Mesenchymal stem cell (in vitro differentiated cells and primary cell): ENCODE measurements around the gene C4A.
"Not testable (repeated sequence)": the region's sequence is repeated elsewhere in the genome, so short reads cannot be mapped to it uniquely, and the experiment has no call there.

Source experiments
- DNase-seq: peaks from one replicate; pipeline ENCODE4 v3.0.0-alpha.2; 2013
- H2AFZ ChIP-seq: one replicate; pipeline ENCODE4 v1.6.1; 2013; ENCODE audit warnings: low read depth, mild to moderate bottlenecking, control low read depth, inconsistent platforms, low read length, moderate library complexity
- H2AK5ac ChIP-seq: 2 replicates; pipeline ENCODE4 v1.6.1; 2013; ENCODE audit warnings: low read length, moderate library complexity, mild to moderate bottlenecking, inconsistent platforms; ENCODE audit not compliant: severe bottlenecking
- H2BK120ac ChIP-seq: one replicate; pipeline ENCODE4 v1.6.1; 2013; ENCODE audit warnings: low read depth, mild to moderate bottlenecking, inconsistent platforms, low read length, moderate library complexity
- H2BK12ac ChIP-seq, 2 experiments: one replicate each; pipeline ENCODE4 v1.6.1; 2013; ENCODE audit warnings: inconsistent platforms in 2 of 2, low read length in 2 of 2, mild to moderate bottlenecking in 2 of 2, moderate library complexity in 2 of 2, control low read depth in 1 of 2
- H2BK15ac ChIP-seq: one replicate; pipeline ENCODE4 v1.6.1; 2013; ENCODE audit warnings: mild to moderate bottlenecking, low read depth, inconsistent platforms; ENCODE audit not compliant: poor library complexity, severe bottlenecking
- H2BK5ac ChIP-seq: 2 replicates; pipeline ENCODE4 v1.6.1; 2013; ENCODE audit warnings: low read depth, mild to moderate bottlenecking, low read length, control low read depth, inconsistent platforms; ENCODE audit not compliant: poor library complexity, severe bottlenecking
- H3K14ac ChIP-seq, 2 experiments: one replicate each; pipeline ENCODE4 v1.6.1; 2013; ENCODE audit warnings: inconsistent platforms in 2 of 2, low read length in 2 of 2, control low read depth in 1 of 2, mild to moderate bottlenecking in 1 of 2, moderate library complexity in 1 of 2
- H3K18ac ChIP-seq, 2 experiments: one replicate each; pipeline ENCODE4 v1.6.1; 2013; ENCODE audit warnings: inconsistent platforms in 2 of 2, low read length in 2 of 2, control low read depth in 1 of 2, low read depth in 1 of 2, mild to moderate bottlenecking in 1 of 2
- H3K23ac ChIP-seq, 2 experiments: one replicate each; pipeline ENCODE4 v1.6.1; 2013; ENCODE audit warnings: inconsistent platforms in 2 of 2, low read length in 2 of 2, mild to moderate bottlenecking in 2 of 2, moderate library complexity in 2 of 2, control low read depth in 1 of 2
- H3K27ac ChIP-seq: 2 replicates; pipeline ENCODE4 v1.5.1; 2013; ENCODE audit warnings: mild to moderate bottlenecking, moderate library complexity, low read length, control low read depth, inconsistent platforms; ENCODE audit not compliant: poor library complexity, severe bottlenecking
- H3K27me3 ChIP-seq, 2 experiments: 2 replicates each; pipeline versions ENCODE4 v1.6.1 to v1.7.0; 2013; ENCODE audit warnings: low read length in 2 of 2, mild to moderate bottlenecking in 2 of 2, moderate library complexity in 2 of 2, control low read depth in 1 of 2, inconsistent platforms in 1 of 2; ENCODE audit not compliant: control insufficient read depth in 1 of 2, insufficient read depth in 1 of 2
- H3K36me3 ChIP-seq, 2 experiments: 2 replicates each; pipeline versions ENCODE4 v1.6.1 to v1.7.0; 2013; ENCODE audit warnings: low read length in 2 of 2, control low read depth in 1 of 2, inconsistent platforms in 1 of 2, low read depth in 1 of 2, mild to moderate bottlenecking in 1 of 2; ENCODE audit not compliant: insufficient read depth in 2 of 2, control insufficient read depth in 1 of 2
- H3K4ac ChIP-seq, 2 experiments: one replicate each; pipeline ENCODE4 v1.6.1; 2013; ENCODE audit warnings: inconsistent platforms in 2 of 2, low read length in 2 of 2, mild to moderate bottlenecking in 2 of 2, moderate library complexity in 2 of 2, control low read depth in 1 of 2, low read depth in 1 of 2
- H3K4me1 ChIP-seq: 2 replicates; pipeline ENCODE4 v1.6.1; 2013; ENCODE audit warnings: low read depth, low read length, control low read depth; ENCODE audit not compliant: control insufficient read depth, insufficient read depth
- H3K4me2 ChIP-seq: 2 replicates; pipeline ENCODE4 v1.6.1; 2013; ENCODE audit warnings: low read length, mild to moderate bottlenecking, inconsistent platforms; ENCODE audit not compliant: poor library complexity, severe bottlenecking
- H3K4me3 ChIP-seq, 2 experiments: 2 replicates each; pipeline versions ENCODE4 v1.5.1 to v1.7.0; 2013; ENCODE audit warnings: low read length in 2 of 2, mild to moderate bottlenecking in 2 of 2, control low read depth in 1 of 2, low read depth in 1 of 2; ENCODE audit not compliant: insufficient read depth in 1 of 2
- H3K79me1 ChIP-seq: replicated peaks from 2 replicates; pipeline ENCODE4 v1.6.1; 2013; ENCODE audit warnings: mild to moderate bottlenecking, control low read depth, low read length, inconsistent platforms; ENCODE audit not compliant: poor library complexity, severe bottlenecking
- H3K9ac ChIP-seq: 2 replicates; pipeline ENCODE4 v1.7.0; 2013; ENCODE audit warnings: mild to moderate bottlenecking, low read length, moderate library complexity
- H3K9me3 ChIP-seq: 2 replicates; pipeline ENCODE4 v1.7.0; 2013; ENCODE audit warnings: mild to moderate bottlenecking, low read length; ENCODE audit not compliant: control insufficient read depth
- H4K8ac ChIP-seq: one replicate; pipeline ENCODE4 v1.6.1; 2013; ENCODE audit warnings: inconsistent platforms, mild to moderate bottlenecking, low read length, moderate library complexity
- H4K91ac ChIP-seq: one replicate; pipeline ENCODE4 v1.6.1; 2013; ENCODE audit warnings: mild to moderate bottlenecking, low read length, inconsistent platforms
- whole genome bisulfite sequencing: methylation state at CpG from one replicate; pipeline ENCODE4 v1.1.7; 2013; ENCODE audit warnings: mixed read lengths; 5-methylcytosine and 5-hydroxymethylcytosine counted together

Gene C4A

DNA sequence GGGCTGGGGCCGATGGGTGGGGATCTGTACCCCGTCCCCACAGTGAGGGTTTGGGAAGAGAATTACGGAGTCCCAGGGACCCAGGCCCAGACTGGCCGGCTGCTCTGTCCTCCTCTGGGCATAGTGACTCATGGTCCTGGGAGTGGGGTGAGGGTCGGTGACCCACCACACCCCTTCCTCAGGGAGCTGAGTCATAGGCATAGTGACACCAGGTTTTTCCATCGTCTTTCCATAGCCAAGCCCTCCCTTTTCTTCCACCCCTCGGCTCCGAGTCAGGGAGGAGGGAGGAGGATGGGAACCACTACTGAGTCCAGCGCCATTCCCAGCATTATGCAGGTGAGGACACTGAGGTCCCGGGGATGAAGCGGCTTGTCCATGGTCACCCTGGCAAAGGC, 65.2 kb downstream of the C4A start:
- Histone ChIP-seq H2BK15ac (no peak overlapping the region), H3K4ac (peak overlapping the region in 1 of 2 experiments; percentile 7), H4K91ac (peak overlapping the region; percentile 79)

GRCh38 chr6:32047539-32047854, 65.6 kb downstream of the C4A start:
- Histone ChIP-seq H2BK5ac (no peak overlapping the region), H3K79me1 (no peaks in the 10 kb centered on the region), H4K91ac (no peak overlapping the region), H3K14ac (no peak overlapping the region), H2BK12ac (peak overlapping the region in 1 of 2 experiments; percentile 98), H3K9ac (peak overlapping the region; percentile 83), H3K4me2 (no peak overlapping the region), H2AK5ac (no peak overlapping the region), H3K9me3 (no peaks in the 10 kb centered on the region), H4K8ac (no peak overlapping the region), H3K4me3 (peak overlapping the region in 1 of 2 experiments; percentile 3), H3K18ac (peak overlapping the region in 1 of 2 experiments; percentile 75), H3K36me3 (peaks cover 3 to 41% of the 10 kb centered on the region in 2 experiments), H2AFZ (no peak overlapping the region), H3K23ac (peak overlapping the region in 1 of 2 experiments; percentile 61), H3K4me1 (peaks cover 11% of the 10 kb centered on the region), H3K4ac (peak overlapping the region in 1 of 2 experiments; percentile 63), H2BK15ac (no peak overlapping the region), H3K27me3 (peaks cover 0 to 16% of the 10 kb centered on the region in 2 experiments), H2BK120ac (no peak overlapping the region), H3K27ac (no peak overlapping the region)
- DNase-seq = no peak
- WGBS = 87% methylated on average over 6 of the region's 6 CpGs

More for the DNA sequence above, 65.2 kb downstream of the C4A start:
- Histone ChIP-seq H2BK120ac (no peak overlapping the region), H3K18ac (peak overlapping the region in 1 of 2 experiments; percentile 24), H3K36me3 (peaks cover 3 to 39% of the 10 kb centered on the region in 2 experiments), H3K27ac (no peak overlapping the region), H2AK5ac (no peak overlapping the region), H2AFZ (no peak overlapping the region), H3K4me3 (peak overlapping the region in 1 of 2 experiments; percentile 3), H3K9me3 (no peaks in the 10 kb centered on the region), H2BK12ac (peak overlapping the region in 1 of 2 experiments; percentile 8), H3K14ac (no peak overlapping the region), H3K79me1 (no peaks in the 10 kb centered on the region), H2BK5ac (no peak overlapping the region), H3K9ac (peak overlapping the region; percentile 83), H3K4me1 (peaks cover 11% of the 10 kb centered on the region), H3K4me2 (no peak overlapping the region), H3K27me3 (peaks cover 0 to 14% of the 10 kb centered on the region in 2 experiments), H4K8ac (peak overlapping the region; percentile 42), H3K23ac (no peak overlapping the region)
- WGBS = 51% methylated on average over 8 of the region's 11 CpGs
- DNase-seq = peak; percentile 83

DNA sequence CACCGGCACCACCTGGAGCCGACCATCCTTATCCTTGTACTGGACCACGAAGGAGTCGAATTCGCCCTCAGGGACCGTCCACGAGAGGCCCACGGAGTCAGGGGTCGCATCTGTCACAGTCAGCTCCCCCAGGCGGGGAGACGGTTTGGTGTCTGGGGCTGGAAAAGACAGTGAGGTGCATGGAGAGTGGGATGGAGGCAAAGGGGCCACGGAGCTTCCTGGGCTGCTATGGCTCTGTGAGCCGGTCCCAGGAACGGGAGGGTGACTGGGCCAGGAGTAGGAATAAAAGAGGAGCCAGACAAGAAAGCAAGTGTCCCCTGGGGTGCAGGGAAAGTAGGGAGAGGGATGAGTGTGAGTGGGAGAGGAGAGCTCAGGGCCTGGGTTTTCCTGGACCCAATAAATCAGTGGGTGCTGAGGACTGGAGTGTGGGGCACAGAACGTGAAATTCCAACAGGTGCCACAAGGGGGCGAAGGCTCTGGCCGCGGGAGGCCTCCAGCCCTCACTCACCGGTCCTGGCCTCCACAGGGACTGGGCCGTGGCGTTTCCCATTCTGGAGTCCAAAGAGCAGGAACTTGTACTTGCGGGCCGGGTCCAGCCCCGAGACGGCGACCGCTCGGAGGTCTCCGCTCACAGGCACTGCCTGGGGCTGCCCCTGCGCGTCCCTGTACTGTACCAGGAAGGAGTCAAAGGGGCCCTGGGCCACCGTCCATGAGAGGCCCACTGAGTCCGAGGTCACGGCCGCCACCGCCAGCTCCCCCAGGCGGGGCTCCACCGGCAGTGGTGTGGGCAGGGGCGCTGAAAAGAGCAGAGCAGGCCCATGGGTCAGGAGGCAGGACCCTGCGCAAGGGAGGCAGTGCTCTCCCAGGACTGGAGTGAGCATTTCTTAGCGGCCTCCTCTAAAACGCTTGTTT, 66.3 kb downstream of the C4A start:
- WGBS = 62% methylated on average over 42 of the region's 42 CpGs
- Histone ChIP-seq H2BK15ac (peak overlapping the region; percentile 34), H3K4me2 (no peak overlapping the region), H3K4ac (peak overlapping the region; percentile 59 to 75), H3K27ac (no peak overlapping the region), H3K36me3 (peaks cover 3 to 46% of the 10 kb centered on the region in 2 experiments), H3K9me3 (no peaks in the 10 kb centered on the region), H2AK5ac (no peak overlapping the region), H2AFZ (peak overlapping the region; percentile 66), H3K18ac (peak overlapping the region; percentile 18 to 75), H3K4me1 (peaks cover 11% of the 10 kb centered on the region), H3K23ac (peak overlapping the region in 1 of 2 experiments; percentile 61), H2BK5ac (no peak overlapping the region), H3K27me3 (peaks cover 0 to 22% of the 10 kb centered on the region in 2 experiments), H4K8ac (peak overlapping the region; percentile 78), H4K91ac (peak overlapping the region; percentile 12), H3K9ac (peak overlapping the region; percentile 83), H3K4me3 (no peak overlapping the region), H3K14ac (peak overlapping the region in 1 of 2 experiments; percentile 70), H3K79me1 (no peaks in the 10 kb centered on the region), H2BK12ac (peak overlapping the region in 1 of 2 experiments; percentile 98), H2BK120ac (peak overlapping the region; percentile 76)
- peak; percentile 66 for DNase-seq

DNA sequence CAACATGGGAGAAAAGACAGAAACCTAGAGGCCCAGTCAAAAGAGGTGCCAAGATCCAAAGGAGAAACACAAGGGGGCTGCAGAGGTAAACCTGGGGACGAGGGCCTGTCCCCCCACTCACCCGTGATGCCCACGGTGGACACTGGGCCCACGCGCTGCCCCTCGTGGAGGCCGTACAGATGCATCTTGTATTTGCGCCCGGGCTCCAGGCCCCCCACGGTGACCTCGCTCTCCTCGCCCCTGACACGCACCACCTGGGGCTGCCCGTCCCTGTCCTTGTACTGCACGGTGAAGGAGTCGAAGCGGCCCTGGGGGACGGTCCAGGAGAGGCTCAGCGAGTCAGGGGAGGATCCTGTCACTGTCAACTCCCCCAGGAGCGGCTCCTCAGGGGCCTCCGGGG, 67.3 kb downstream of the C4A start:
- not testable (repeated sequence) for H2BK120ac ChIP-seq, H3K23ac ChIP-seq, DNase-seq

More for the DNA sequence above, 67.3 kb downstream of the C4A start:
- not testable (repeated sequence) for H4K8ac ChIP-seq, H3K79me1 ChIP-seq, H3K4me2 ChIP-seq, H2BK5ac ChIP-seq, H2BK15ac ChIP-seq, H3K27ac ChIP-seq, H2BK12ac ChIP-seq, H3K9me3 ChIP-seq, H2AFZ ChIP-seq, H3K4me3 ChIP-seq, H2AK5ac ChIP-seq, H3K4ac ChIP-seq, H4K91ac ChIP-seq, H3K18ac ChIP-seq, H3K14ac ChIP-seq
- peak overlapping the region; percentile 83 for H3K9ac ChIP-seq
- H3K27me3 ChIP-seq = peaks cover 0 to 29% of the 10 kb centered on the region in 2 experiments
- H3K4me1 ChIP-seq = peaks cover 11% of the 10 kb centered on the region
- peaks cover 3 to 51% of the 10 kb centered on the region in 2 experiments for H3K36me3 ChIP-seq
- 95% methylated on average over 20 of the region's 21 CpGs for WGBS
